SK-N-SH treated with all-trans-retinoic acid at 6 μM for 48 hours (cell line): ENCODE data around the gene SFT2D2.

Experiments
- ATAC-seq: fragments of 200-7000 bp; cut with Tn5 transposase; 3 replicates; pipeline ENCODE4 v1.9.1; 2020; ENCODE audit warnings: mild to moderate bottlenecking, moderate library complexity
- ARNTL ChIP-seq: fragments of 450-650 bp; formaldehyde crosslinking; IDR thresholded peaks from 2 replicates; pipeline ENCODE4 v1.5.0; 2020; ENCODE audit warnings: low read depth, mild to moderate bottlenecking, moderate library complexity, borderline replicate concordance
- BACH2 ChIP-seq: fragments of 250-450 bp; sonication (Bioruptor Pico); IDR thresholded peaks from 2 replicates; pipeline ENCODE4 v1.9.0; 2021; ENCODE audit warnings: mild to moderate bottlenecking, borderline replicate concordance
- ESRRG ChIP-seq: fragments of 250-450 bp; sonication (Bioruptor Pico); IDR thresholded peaks from 2 replicates; pipeline ENCODE4 v1.6.1; 2021; ENCODE audit warnings: mild to moderate bottlenecking
- GLIS3 ChIP-seq: fragments of 250-450 bp; sonication (Bioruptor Pico); IDR thresholded peaks from 2 replicates; pipeline ENCODE4 v1.5.0; 2020; ENCODE audit warnings: mild to moderate bottlenecking, moderate library complexity
- OSR1 ChIP-seq: fragments of 250-450 bp; sonication (Bioruptor Pico); IDR thresholded peaks from 2 replicates; pipeline ENCODE4 v1.8.0; 2022; ENCODE audit warnings: moderate library complexity, mild to moderate bottlenecking, inconsistent platforms
- PPARA ChIP-seq: fragments of 250-450 bp; sonication (Bioruptor Pico); IDR thresholded peaks from 2 replicates; pipeline ENCODE4 v1.5.0; 2020; ENCODE audit warnings: mild to moderate bottlenecking, borderline replicate concordance
- RARB ChIP-seq: fragments of 250-450 bp; sonication (Bioruptor Pico); IDR thresholded peaks from 2 replicates; pipeline ENCODE4 v1.8.0; 2021; ENCODE audit warnings: mild to moderate bottlenecking, moderate library complexity
- SNAI2 ChIP-seq: fragments of 250-450 bp; sonication (Bioruptor Pico); IDR thresholded peaks from 2 replicates; pipeline ENCODE4 v1.5.0; 2020; ENCODE audit warnings: mild to moderate bottlenecking, moderate library complexity
- TCF4 ChIP-seq: fragments of 250-450 bp; sonication (Bioruptor Pico); IDR thresholded peaks from 2 replicates; pipeline ENCODE4 v1.8.0; 2021; ENCODE audit warnings: mild to moderate bottlenecking, moderate library complexity, borderline replicate concordance
- TOX ChIP-seq: fragments of 250-450 bp; sonication (Bioruptor Pico); IDR thresholded peaks from 2 replicates; pipeline ENCODE4 v1.8.0; 2021; ENCODE audit warnings: mild to moderate bottlenecking, moderate library complexity, borderline replicate concordance
- ZC3H10 ChIP-seq: fragments of 250-450 bp; sonication (Bioruptor Pico); IDR thresholded peaks from 2 replicates; pipeline ENCODE4 v1.5.1; 2021; ENCODE audit warnings: mild to moderate bottlenecking, moderate library complexity
- ZFP3 ChIP-seq: fragments of 250-450 bp; sonication (Bioruptor Pico); IDR thresholded peaks from 2 replicates; pipeline ENCODE4 v1.5.0; 2020; ENCODE audit warnings: mild to moderate bottlenecking, moderate library complexity
- ZFP30 ChIP-seq: fragments of 450-650 bp; formaldehyde crosslinking; IDR thresholded peaks from 2 replicates; pipeline ENCODE4 v1.5.0; 2022; ENCODE audit warnings: mild to moderate bottlenecking, moderate library complexity
- ZNF565 ChIP-seq: fragments of 450-650 bp; formaldehyde crosslinking; conservative IDR thresholded peaks from 2 replicates; pipeline ENCODE4 v1.5.0; 2020; ENCODE audit warnings: low read depth, mild to moderate bottlenecking, moderate library complexity
- ZNF70 ChIP-seq: fragments of 450-650 bp; formaldehyde crosslinking; IDR thresholded peaks from 2 replicates; pipeline ENCODE4 v1.5.0; 2020; ENCODE audit warnings: mild to moderate bottlenecking, moderate library complexity
- ZNF8 ChIP-seq: fragments of 450-650 bp; formaldehyde crosslinking; IDR thresholded peaks from 2 replicates; pipeline ENCODE4 v1.5.0; 2020; ENCODE audit warnings: mild to moderate bottlenecking, moderate library complexity
- TF ChIP-seq, protein P1 (sequence below): fragments of 250-450 bp; sonication (Bioruptor Pico); IDR thresholded peaks from 2 replicates; pipeline ENCODE4 v1.5.0; 2020; ENCODE audit warnings: mild to moderate bottlenecking, moderate library complexity
- TF ChIP-seq, protein P2 (sequence below): fragments of 250-450 bp; sonication (Bioruptor Pico); IDR thresholded peaks from 2 replicates; pipeline ENCODE4 v1.8.0; 2020; ENCODE audit warnings: mild to moderate bottlenecking, moderate library complexity, borderline replicate concordance

Gene SFT2D2

DNA sequence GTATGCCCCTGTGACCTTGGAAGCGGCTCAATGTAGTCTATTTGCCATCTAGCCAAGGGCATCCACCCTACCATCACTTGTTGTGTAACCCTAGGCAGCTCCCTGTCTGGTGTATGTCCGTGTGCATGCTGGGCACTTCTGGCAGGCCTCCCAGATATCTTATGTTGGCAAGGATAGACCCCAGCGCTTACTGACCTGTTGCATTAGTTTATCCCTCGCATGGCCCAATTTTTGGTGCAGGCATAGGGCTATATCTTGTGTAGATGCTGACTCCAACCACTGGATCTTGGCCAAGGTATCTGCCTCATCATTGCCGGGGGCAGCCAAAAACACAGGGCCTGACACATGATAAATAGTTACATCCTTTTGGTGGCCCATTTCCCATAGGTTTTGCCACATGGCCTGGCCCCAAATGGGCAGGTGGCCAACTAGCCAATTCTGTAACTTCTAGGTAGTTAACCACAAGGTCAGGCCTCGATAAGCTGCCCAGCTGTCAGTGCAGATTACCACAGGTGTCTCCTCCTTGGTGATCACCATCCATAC, 40.9 kb downstream of the SFT2D2 start:
- TF ChIP-seq TOX (CRISPR knock-in tag) = no peak
- no peak for TF ChIP-seq ZNF70 (CRISPR knock-in tag)
- no peak for TF ChIP-seq SNAI2 (CRISPR knock-in tag)
- TF ChIP-seq RARB = no peak
- no peak for TF ChIP-seq ARNTL (CRISPR knock-in tag)
- no peak for TF ChIP-seq ESRRG (CRISPR knock-in tag)
- TF ChIP-seq GLIS3 (CRISPR knock-in tag) = no peak
- TF ChIP-seq ZNF565 (CRISPR knock-in tag) = no peak
- TF ChIP-seq, protein P1, sequence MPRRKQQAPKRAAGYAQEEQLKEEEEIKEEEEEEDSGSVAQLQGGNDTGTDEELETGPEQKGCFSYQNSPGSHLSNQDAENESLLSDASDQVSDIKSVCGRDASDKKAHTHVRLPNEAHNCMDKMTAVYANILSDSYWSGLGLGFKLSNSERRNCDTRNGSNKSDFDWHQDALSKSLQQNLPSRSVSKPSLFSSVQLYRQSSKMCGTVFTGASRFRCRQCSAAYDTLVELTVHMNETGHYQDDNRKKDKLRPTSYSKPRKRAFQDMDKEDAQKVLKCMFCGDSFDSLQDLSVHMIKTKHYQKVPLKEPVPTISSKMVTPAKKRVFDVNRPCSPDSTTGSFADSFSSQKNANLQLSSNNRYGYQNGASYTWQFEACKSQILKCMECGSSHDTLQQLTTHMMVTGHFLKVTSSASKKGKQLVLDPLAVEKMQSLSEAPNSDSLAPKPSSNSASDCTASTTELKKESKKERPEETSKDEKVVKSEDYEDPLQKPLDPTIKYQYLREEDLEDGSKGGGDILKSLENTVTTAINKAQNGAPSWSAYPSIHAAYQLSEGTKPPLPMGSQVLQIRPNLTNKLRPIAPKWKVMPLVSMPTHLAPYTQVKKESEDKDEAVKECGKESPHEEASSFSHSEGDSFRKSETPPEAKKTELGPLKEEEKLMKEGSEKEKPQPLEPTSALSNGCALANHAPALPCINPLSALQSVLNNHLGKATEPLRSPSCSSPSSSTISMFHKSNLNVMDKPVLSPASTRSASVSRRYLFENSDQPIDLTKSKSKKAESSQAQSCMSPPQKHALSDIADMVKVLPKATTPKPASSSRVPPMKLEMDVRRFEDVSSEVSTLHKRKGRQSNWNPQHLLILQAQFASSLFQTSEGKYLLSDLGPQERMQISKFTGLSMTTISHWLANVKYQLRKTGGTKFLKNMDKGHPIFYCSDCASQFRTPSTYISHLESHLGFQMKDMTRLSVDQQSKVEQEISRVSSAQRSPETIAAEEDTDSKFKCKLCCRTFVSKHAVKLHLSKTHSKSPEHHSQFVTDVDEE = no peak
- TF ChIP-seq, protein P2, sequence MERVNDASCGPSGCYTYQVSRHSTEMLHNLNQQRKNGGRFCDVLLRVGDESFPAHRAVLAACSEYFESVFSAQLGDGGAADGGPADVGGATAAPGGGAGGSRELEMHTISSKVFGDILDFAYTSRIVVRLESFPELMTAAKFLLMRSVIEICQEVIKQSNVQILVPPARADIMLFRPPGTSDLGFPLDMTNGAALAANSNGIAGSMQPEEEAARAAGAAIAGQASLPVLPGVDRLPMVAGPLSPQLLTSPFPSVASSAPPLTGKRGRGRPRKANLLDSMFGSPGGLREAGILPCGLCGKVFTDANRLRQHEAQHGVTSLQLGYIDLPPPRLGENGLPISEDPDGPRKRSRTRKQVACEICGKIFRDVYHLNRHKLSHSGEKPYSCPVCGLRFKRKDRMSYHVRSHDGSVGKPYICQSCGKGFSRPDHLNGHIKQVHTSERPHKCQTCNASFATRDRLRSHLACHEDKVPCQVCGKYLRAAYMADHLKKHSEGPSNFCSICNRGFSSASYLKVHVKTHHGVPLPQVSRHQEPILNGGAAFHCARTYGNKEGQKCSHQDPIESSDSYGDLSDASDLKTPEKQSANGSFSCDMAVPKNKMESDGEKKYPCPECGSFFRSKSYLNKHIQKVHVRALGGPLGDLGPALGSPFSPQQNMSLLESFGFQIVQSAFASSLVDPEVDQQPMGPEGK (CRISPR knock-in tag) = no peak
- TF ChIP-seq ZNF8 = no peak
- ATAC-seq = peak; percentile 54

DNA sequence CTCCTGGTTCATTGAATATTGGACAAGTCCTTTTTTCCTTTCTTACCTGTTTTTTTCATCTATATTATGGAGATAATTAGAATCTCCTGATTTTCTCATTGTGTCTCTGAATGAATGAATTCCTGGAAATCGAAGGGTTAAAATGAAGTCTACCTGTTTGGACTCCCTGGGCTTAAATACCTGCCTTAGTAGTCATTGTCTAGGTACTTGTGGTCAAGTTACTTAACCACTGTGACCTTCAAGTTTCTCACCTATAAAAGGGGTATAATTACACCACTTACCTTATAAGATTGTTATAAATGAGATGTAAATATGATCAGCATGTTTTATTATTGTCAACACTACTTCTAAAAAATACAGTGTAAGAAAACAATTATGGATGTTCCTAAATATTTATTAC, 45.8 kb downstream of the SFT2D2 start:
- TF ChIP-seq BACH2 (CRISPR knock-in tag) = no peak
- no peak for TF ChIP-seq TCF4
- no peak for TF ChIP-seq PPARA
- TF ChIP-seq OSR1 (CRISPR knock-in tag) = no peak
- TF ChIP-seq ARNTL (CRISPR knock-in tag) = no peak
- TF ChIP-seq ZNF70 (CRISPR knock-in tag) = no peak
- no peak for TF ChIP-seq ZNF8
- TF ChIP-seq ZFP30 (CRISPR knock-in tag) = no peak
- no peak for TF ChIP-seq SNAI2 (CRISPR knock-in tag)
- no peak for ATAC-seq

DNA sequence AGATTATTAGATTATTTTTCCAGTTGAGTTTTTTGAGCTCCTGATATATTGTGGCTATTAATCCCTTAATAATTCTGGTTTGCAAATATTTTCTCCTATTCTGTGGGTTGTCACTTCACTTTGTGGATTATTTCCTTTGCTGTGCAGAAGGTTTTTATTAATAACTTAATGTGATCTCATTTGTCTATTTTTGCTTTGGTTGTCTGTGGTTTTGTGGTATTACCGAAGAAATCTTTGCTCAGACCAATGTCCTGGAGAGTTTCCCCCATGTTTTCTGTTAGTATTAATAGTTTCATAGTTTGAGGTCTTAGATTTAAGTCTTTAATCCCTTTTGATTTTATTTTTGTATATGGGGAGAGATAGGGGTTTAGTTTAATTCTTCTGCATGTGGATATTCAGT, 47.8 kb downstream of the SFT2D2 start:
- TF ChIP-seq, protein P1 = no peak
- TF ChIP-seq ZNF8 (no peak), ZC3H10 (CRISPR knock-in tag) (no peak), ZNF565 (CRISPR knock-in tag) (no peak), TOX (CRISPR knock-in tag) (0 out of 2 replicates have a peak, but pooled peaks have one; percentile 26), BACH2 (CRISPR knock-in tag) (no peak)
- TF ChIP-seq, protein P2 (CRISPR knock-in tag) = no peak
- ATAC-seq = peak; percentile 79

DNA sequence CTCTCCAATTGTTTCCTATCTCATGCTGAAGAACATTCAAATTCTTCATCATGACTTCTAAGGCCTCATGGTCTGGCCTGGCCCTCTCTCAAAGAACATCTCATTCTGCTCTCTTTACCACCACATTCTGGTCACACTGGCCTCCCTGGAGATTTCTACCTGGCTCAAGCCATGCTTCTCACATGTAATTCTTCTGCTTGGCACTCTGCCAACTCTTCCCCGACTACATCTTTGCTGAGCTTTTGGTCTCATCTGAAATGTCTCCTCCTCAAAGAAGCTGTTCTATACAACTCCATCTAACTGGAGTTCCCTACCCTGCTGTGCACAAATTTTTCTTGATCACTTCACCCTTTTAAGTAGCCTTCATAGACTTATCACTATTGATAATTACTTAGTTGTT, 53.4 kb downstream of the SFT2D2 start:
- TF ChIP-seq ZFP3 = no peak
- TF ChIP-seq GLIS3 (CRISPR knock-in tag) = no peak
- no peak for ATAC-seq
